IPS DF 4.7 (cell line): ENCODE data around the gene MACROD2.
"Not testable (repeated sequence)": the region's sequence is repeated elsewhere in the genome, so short reads cannot be mapped to it uniquely, and the experiment has no call there.

Experiments used
- DNase-seq: peaks from one replicate; pipeline ENCODE4 v3.0.0-alpha.2; 2013; ENCODE audit warnings: low spot score; ENCODE audit errors: extremely low read depth

Gene MACROD2

GRCh38 chr20:14984305-14984704 lies 989.0 kb downstream of the MACROD2 start:
- DNase-seq = no peak

DNA sequence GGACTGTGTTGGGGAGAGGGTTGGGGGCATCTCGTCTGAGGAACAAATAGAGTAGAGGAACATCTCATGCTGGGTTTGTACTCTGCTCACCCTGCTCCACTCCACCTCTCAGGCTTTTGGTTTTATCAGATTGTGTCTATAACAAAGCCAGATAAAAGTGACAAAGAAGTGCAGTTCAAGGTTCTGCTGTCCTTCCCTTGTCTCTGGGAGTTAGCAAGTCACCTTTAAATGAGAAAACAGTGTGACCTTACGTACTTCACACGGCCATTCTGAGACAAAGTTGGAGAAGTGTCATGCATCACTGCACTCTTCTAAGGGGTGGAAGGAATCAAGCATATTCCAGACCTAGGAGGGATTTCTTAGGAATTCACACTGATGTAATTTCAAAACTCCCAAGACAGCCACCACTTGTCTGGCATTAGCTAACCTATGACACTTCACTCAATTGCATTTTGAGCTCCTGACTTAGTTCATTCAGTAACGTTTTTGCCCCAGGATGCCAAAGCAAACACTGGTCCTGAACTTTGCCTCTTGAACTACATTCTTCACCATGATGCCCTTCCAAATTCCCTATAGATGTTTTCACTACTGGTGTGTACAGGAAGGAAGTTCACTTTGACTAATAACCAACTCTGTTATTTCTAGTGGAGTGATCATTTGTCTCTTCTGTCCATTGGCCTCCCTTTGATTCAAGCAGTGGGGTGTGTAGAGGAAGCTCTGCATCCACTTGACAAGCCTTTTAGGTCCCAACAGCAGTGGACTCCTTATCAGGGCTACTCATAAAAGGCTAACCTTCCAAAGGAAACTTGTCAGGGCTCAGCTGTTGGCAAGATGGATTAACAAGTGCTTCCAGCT lies 989.7 kb downstream of the MACROD2 start:
- no peak for DNase-seq

GRCh38 chr20:14986026-14986655 lies 990.8 kb downstream of the MACROD2 start:
- no peak for DNase-seq

DNA sequence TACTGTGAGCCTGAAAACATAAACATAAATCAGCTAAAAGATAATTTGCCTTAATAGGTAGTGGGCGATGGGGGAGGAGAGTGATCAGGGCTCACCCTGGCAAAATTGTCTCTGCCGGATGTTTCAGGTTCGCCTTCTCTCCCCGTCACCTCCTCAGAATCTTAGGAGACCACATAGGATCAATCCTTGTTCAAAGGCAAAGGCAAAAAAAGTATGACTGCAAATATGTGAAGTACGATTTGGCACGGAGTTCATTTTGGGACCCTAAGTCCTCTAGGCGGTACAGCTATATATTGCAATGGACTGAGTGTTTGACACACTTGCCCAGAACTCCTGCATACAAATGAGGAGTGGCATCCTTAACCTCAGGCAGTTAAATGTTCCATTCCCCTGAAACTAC lies 991.3 kb downstream of the MACROD2 start:
- no peak for DNase-seq

GRCh38 chr20:14989535-14990290 lies 994.4 kb downstream of the MACROD2 start:
- DNase-seq = no peak

DNA sequence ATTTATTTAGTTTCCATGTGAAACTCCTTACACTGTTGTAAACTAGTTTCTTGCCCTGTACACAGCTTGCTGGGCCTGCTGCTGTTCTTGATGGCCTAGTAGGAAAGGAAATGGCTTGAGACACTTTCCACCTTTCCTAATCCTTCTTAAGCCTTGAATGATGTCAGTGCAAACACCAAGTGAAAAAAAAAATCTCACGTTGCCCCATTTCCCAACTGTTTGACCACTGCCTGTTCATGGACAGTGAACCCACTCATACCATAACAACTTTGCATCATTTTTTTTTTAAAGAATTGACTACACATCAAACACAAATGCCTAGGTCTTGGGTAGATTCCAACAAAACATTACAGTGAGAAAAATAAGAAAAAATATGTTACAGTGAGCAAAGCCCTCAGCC lies 995.7 kb downstream of the MACROD2 start:
- no peak for DNase-seq

- no peak for DNase-seq
These were observed 996.8 kb downstream of the MACROD2 start for GRCh38 chr20:14992153-14992552.

DNA sequence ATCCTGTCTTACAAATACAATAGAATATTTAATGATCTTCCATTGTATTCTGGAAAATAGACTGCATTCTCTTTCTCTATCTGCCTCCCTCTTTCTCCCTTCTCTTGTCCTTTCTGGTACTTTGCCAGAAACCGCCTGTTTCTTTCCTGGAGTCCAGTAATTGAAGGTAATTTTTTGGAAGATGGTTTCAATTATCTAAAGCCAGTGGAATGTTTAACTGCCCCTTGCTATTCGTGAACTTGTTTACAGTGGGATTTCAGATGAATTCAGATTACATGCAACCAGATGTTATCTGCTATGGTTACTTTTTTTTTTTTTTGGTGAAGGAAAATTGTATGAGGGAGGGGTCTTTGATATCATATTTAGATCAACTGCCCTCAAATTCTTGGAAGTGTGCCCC lies 997.6 kb downstream of the MACROD2 start:
- DNase-seq = no peak

DNA sequence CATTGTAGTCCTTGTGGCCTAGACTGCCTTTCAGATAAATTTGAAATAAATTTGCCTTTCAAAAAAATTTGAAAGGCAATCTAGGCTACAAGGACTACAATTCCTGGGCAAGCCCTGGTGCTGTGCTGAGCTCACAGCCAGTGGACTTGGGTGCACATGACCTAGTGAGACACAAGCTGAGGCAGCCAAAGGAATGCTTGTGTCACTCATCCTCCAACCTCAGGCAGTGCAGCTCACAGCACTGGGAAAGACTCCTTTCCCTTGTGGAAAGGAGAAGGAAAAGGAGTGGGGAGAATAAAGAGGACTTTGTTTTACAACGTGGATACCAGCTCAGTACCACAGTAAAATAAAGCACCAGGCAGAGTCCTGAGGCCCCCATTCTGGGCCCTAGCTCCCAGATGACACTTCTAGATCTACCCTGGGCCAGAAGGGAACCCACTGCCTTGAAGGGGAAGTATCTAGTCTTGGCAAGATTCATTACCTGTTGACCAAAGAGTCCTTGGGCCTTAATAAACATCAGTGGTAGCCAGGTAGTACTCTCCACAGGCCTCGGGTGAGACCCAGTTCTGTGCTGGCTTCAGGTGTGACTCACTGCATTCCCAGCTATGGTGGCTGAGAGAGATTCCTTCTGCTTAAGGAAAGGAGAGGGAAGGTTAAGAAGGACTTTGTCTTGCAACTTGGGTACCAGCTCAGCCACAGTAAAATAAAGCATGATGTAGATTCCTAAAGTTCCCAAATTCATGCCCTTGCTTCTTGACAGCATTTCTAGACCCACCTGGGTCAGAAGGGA lies 1001.8 kb downstream of the MACROD2 start:
- DNase-seq = no peak

GRCh38 chr20:14997791-14998190 lies 1002.5 kb downstream of the MACROD2 start:
- DNase-seq = no peak

- DNase-seq = no peak
These were observed 1010.1 kb downstream of the MACROD2 start for GRCh38 chr20:15005300-15005986.

- DNase-seq = no peak
These were observed 1016.3 kb downstream of the MACROD2 start for GRCh38 chr20:15011631-15012030.

DNA sequence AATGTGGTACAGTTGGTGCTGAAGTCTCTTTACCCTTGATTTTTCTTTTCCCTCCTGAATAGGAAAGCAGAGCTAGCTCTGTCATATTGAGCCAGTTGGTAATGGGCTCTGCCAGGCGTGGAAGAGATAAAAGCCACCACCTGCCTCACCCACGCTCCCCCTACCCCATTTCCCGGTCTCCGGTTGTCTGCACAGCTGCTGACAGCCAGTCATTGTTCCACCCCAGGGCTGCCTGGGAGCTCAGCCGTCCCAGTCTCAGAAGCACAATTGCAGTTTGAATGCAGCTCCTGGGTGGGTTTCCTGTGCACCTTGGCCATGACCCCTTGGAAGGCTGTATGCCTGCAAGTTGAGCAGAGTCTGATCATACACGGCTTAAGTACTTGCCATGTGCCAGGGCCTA lies 1017.2 kb downstream of the MACROD2 start:
- DNase-seq = no peak

GRCh38 chr20:15016875-15017274 lies 1021.6 kb downstream of the MACROD2 start:
- DNase-seq = not testable (repeated sequence)

GRCh38 chr20:15018966-15019365 lies 1023.6 kb downstream of the MACROD2 start:
- no peak for DNase-seq

DNA sequence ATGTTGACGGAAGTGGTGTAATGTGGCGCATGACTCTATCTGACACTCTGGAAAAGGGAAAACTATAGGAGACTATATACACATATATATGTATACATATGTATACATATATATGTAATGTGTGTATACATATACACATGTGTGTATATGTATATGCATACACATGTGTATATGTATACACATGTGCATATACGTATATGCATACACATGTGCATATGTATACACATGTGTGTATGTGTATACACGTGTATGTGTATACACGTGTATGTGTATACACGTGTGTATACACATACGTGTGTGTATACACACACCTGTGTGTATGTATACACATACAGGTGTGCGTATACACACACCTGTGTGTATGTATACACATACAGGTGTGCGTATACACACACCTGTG lies 1025.5 kb downstream of the MACROD2 start:
- DNase-seq = no peak

GRCh38 chr20:15022921-15023320 lies 1027.6 kb downstream of the MACROD2 start:
- DNase-seq = no peak

DNA sequence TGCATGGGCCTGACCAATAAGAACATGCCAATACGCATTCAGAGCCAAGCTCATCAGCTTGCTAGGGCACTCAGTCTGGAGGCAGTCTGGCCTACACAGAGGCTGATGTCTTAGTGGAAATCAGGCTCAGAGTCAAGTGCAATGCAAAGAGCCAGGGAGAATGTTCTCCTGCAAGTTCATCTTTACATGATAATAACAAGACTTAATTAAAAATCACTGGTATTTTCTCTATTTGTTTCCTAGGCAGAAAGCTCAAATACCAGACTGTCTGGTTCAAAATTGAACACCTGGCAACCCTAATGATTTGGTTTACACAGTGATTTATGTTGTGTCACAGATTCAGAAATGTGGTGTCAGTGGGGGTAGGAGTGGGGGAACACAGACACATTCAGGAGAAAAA lies 1031.4 kb downstream of the MACROD2 start:
- no peak for DNase-seq

DNA sequence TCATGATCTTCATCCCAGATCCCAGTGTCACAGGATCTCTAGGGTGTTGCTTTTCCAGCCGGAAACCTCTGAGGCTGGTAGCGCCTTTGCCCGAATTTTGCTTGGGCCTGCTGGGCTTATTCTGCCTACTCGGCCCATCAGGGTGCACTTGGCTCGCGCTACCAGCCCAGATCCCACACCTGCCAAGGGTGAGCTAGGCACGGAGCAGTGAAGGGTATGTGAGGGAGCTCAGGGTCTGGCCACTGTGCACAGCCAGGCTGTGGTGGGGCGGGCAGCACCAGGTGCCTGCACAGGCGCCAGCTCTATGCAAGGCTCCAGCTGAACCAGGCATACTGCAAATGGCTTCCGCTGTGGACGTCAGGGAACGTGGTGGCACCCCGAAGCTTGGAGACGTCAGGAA lies 1035.5 kb downstream of the MACROD2 start:
- no peak for DNase-seq

DNA sequence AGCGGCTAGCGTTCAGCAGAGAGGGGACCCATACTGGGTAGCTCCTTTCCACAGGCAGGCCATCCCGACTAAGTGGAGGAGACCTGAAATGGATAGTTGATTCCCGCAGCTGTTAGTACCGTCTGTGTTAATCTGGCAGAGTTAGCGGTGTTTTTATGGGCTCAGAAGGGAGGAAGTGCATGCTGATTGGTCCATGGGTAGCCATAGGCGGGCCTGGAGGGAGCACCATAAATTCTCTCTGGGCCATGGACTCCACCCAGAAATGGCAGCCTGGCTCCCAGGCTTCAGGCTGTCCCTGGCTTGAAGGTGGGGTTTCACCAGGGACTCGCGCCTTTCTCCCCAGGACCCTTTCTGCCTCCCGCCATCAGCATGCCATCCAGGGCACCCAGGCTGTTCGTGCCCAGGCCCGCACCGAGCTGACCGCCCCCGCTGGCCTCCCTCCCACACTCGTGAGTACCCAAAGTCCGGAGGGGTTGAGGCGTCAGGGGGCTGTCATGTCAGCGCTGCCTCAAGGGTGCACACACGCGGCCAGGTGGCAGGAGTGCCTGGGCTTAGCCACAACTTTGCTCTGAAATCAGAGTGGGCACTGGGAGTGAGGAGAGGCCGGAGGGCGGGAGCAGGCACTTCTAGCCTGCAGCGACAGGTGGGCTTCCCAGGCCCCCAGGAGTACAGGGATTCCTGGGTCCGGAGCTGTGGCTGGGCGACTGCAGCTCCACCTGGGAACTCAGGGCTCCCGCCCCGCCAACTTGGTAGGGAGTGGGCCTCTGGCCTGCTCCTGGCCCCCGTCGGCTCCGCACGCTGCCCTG lies 1036.4 kb downstream of the MACROD2 start:
- DNase-seq = no peak
